DOHH2 (cell line): ENCODE data around the gene ASH1L.
"Not testable (repeated sequence)": the region's sequence is repeated elsewhere in the genome, so short reads cannot be mapped to it uniquely, and the experiment has no call there.

Source experiments
- CTCF ChIP-seq: fragments of 200-600 bp; sonication (generic); IDR thresholded peaks from one replicate; pipeline ENCODE4 v1.5.1; 2014; ENCODE audit warnings: antibody characterized with exemption, mild to moderate bottlenecking, low read depth, low read length; ENCODE audit not compliant: poor library complexity, severe bottlenecking
- EZH2phosphoT487 ChIP-seq: fragments of 200-600 bp; sonication (generic); IDR thresholded peaks from 2 replicates; pipeline ENCODE4 v1.6.1; 2017; ENCODE audit warnings: borderline replicate concordance, mild to moderate bottlenecking, antibody characterized with exemption, low read length, moderate library complexity, mixed read lengths

GRCh38 chr1:155486952-155487351, 75.7 kb downstream of the ASH1L start:
- TF ChIP-seq CTCF, EZH2phosphoT487: not testable (repeated sequence)
